ENCODE measurements around the gene HEATR5A.
"Not testable (repeated sequence)": the region's sequence is repeated elsewhere in the genome, so short reads cannot be mapped to it uniquely, and the experiment has no call there.

HEATR5A gene

GRCh38 chr14:31336646-31337045 lies 83.7 kb downstream of the HEATR5A start:
- DNase-seq, result no peak
- no peaks in the 10 kb centered on the region for H3K27me3 ChIP-seq (replicated peaks; ENCODE audit: control insufficient read depth, insufficient read depth, low read length, poor library complexity, severe bottlenecking)
- no peaks in the 10 kb centered on the region for H3K4me1 ChIP-seq (ENCODE audit: control insufficient read depth, insufficient read depth, low read length, poor library complexity, severe bottlenecking)
- H3K36me3 ChIP-seq (ENCODE audit: control insufficient read depth, insufficient read depth, low read length), result no peaks in the 10 kb centered on the region
- no peaks in the 10 kb centered on the region for H3K9me3 ChIP-seq (ENCODE audit: control insufficient read depth, low read length)
- H3K4me3 ChIP-seq (ENCODE audit: insufficient read depth, low read depth, low read length, poor library complexity, severe bottlenecking), result no peak overlapping the region
- H3K27ac ChIP-seq (ENCODE audit: insufficient read depth, low read length, poor library complexity, severe bottlenecking), result no peak overlapping the region

GRCh38 chr14:31331395-31331794 lies 89.0 kb downstream of the HEATR5A start:
- not testable (repeated sequence) for H3K27me3 ChIP-seq (replicated peaks; ENCODE audit: control insufficient read depth, insufficient read depth, low read length, poor library complexity, severe bottlenecking); DNase-seq; H3K27ac ChIP-seq (ENCODE audit: insufficient read depth, low read length, poor library complexity, severe bottlenecking); H3K36me3 ChIP-seq (ENCODE audit: control insufficient read depth, insufficient read depth, low read length); H3K9me3 ChIP-seq (ENCODE audit: control insufficient read depth, low read length); H3K4me1 ChIP-seq (ENCODE audit: control insufficient read depth, insufficient read depth, low read length, poor library complexity, severe bottlenecking); H3K4me3 ChIP-seq (ENCODE audit: insufficient read depth, low read depth, low read length, poor library complexity, severe bottlenecking)

- H3K36me3 ChIP-seq (ENCODE audit: control insufficient read depth, insufficient read depth, low read length); H3K4me1 ChIP-seq (ENCODE audit: control insufficient read depth, insufficient read depth, low read length, poor library complexity, severe bottlenecking); H3K4me3 ChIP-seq (ENCODE audit: insufficient read depth, low read depth, low read length, poor library complexity, severe bottlenecking); H3K9me3 ChIP-seq (ENCODE audit: control insufficient read depth, low read length); DNase-seq; H3K27me3 ChIP-seq (replicated peaks; ENCODE audit: control insufficient read depth, insufficient read depth, low read length, poor library complexity, severe bottlenecking); H3K27ac ChIP-seq (ENCODE audit: insufficient read depth, low read length, poor library complexity, severe bottlenecking): not testable (repeated sequence)
These were observed 90.4 kb downstream of the HEATR5A start for GRCh38 chr14:31329876-31330521.

GRCh38 chr14:31326111-31326510 lies 94.2 kb downstream of the HEATR5A start:
- no peak overlapping the region for H3K27ac ChIP-seq (ENCODE audit: insufficient read depth, low read length, poor library complexity, severe bottlenecking)
- no peaks in the 10 kb centered on the region for H3K36me3 ChIP-seq (ENCODE audit: control insufficient read depth, insufficient read depth, low read length)
- H3K27me3 ChIP-seq (replicated peaks; ENCODE audit: control insufficient read depth, insufficient read depth, low read length, poor library complexity, severe bottlenecking), result no peaks in the 10 kb centered on the region
- no peak overlapping the region for H3K4me3 ChIP-seq (ENCODE audit: insufficient read depth, low read depth, low read length, poor library complexity, severe bottlenecking)
- no peak for DNase-seq
- H3K4me1 ChIP-seq (ENCODE audit: control insufficient read depth, insufficient read depth, low read length, poor library complexity, severe bottlenecking), result no peaks in the 10 kb centered on the region
- H3K9me3 ChIP-seq (ENCODE audit: control insufficient read depth, low read length), result peaks cover 6% of the 10 kb centered on the region

- Histone ChIP-seq H3K27me3 (replicated peaks; ENCODE audit: control insufficient read depth, insufficient read depth, low read length, poor library complexity, severe bottlenecking) (no peaks in the 10 kb centered on the region), H3K27ac (ENCODE audit: insufficient read depth, low read length, poor library complexity, severe bottlenecking) (no peak overlapping the region), H3K9me3 (ENCODE audit: control insufficient read depth, low read length) (no peaks in the 10 kb centered on the region), H3K4me1 (ENCODE audit: control insufficient read depth, insufficient read depth, low read length, poor library complexity, severe bottlenecking) (no peaks in the 10 kb centered on the region), H3K4me3 (ENCODE audit: insufficient read depth, low read depth, low read length, poor library complexity, severe bottlenecking) (no peak overlapping the region), H3K36me3 (ENCODE audit: control insufficient read depth, insufficient read depth, low read length) (no peaks in the 10 kb centered on the region)
- DNase-seq, result no peak
These were observed 96.9 kb downstream of the HEATR5A start for GRCh38 chr14:31323419-31323818.

GRCh38 chr14:31320922-31321766 lies 99.2 kb downstream of the HEATR5A start:
- H3K4me1 ChIP-seq (ENCODE audit: control insufficient read depth, insufficient read depth, low read length, poor library complexity, severe bottlenecking), result no peaks in the 10 kb centered on the region
- no peaks in the 10 kb centered on the region for H3K27me3 ChIP-seq (replicated peaks; ENCODE audit: control insufficient read depth, insufficient read depth, low read length, poor library complexity, severe bottlenecking)
- H3K9me3 ChIP-seq (ENCODE audit: control insufficient read depth, low read length), result no peaks in the 10 kb centered on the region
- no peak overlapping the region for H3K4me3 ChIP-seq (ENCODE audit: insufficient read depth, low read depth, low read length, poor library complexity, severe bottlenecking)
- no peaks in the 10 kb centered on the region for H3K36me3 ChIP-seq (ENCODE audit: control insufficient read depth, insufficient read depth, low read length)
- no peak overlapping the region for H3K27ac ChIP-seq (ENCODE audit: insufficient read depth, low read length, poor library complexity, severe bottlenecking)
- DNase-seq, result no peak

- DNase-seq, result no peak
- Histone ChIP-seq H3K27me3 (replicated peaks; ENCODE audit: control insufficient read depth, insufficient read depth, low read length, poor library complexity, severe bottlenecking) (no peaks in the 10 kb centered on the region), H3K36me3 (ENCODE audit: control insufficient read depth, insufficient read depth, low read length) (no peaks in the 10 kb centered on the region)
These were observed 100.1 kb downstream of the HEATR5A start for GRCh38 chr14:31320216-31320615.

GRCh38 chr14:31319701-31320100 lies 100.6 kb downstream of the HEATR5A start:
- Histone ChIP-seq H3K27me3 (replicated peaks; ENCODE audit: control insufficient read depth, insufficient read depth, low read length, poor library complexity, severe bottlenecking) (no peaks in the 10 kb centered on the region), H3K36me3 (ENCODE audit: control insufficient read depth, insufficient read depth, low read length) (no peaks in the 10 kb centered on the region), H3K27ac (ENCODE audit: insufficient read depth, low read length, poor library complexity, severe bottlenecking) (no peak overlapping the region), H3K4me3 (ENCODE audit: insufficient read depth, low read depth, low read length, poor library complexity, severe bottlenecking) (no peak overlapping the region), H3K9me3 (ENCODE audit: control insufficient read depth, low read length) (no peaks in the 10 kb centered on the region), H3K4me1 (ENCODE audit: control insufficient read depth, insufficient read depth, low read length, poor library complexity, severe bottlenecking) (no peaks in the 10 kb centered on the region)
- DNase-seq, result no peak

More at GRCh38 chr14:31320216-31320615, 100.1 kb downstream of the HEATR5A start:
- Histone ChIP-seq H3K9me3 (ENCODE audit: control insufficient read depth, low read length) (no peaks in the 10 kb centered on the region), H3K4me1 (ENCODE audit: control insufficient read depth, insufficient read depth, low read length, poor library complexity, severe bottlenecking) (no peaks in the 10 kb centered on the region), H3K4me3 (ENCODE audit: insufficient read depth, low read depth, low read length, poor library complexity, severe bottlenecking) (no peak overlapping the region), H3K27ac (ENCODE audit: insufficient read depth, low read length, poor library complexity, severe bottlenecking) (no peak overlapping the region)

GRCh38 chr14:31312934-31313333 lies 107.4 kb downstream of the HEATR5A start:
- H3K36me3 ChIP-seq (ENCODE audit: control insufficient read depth, insufficient read depth, low read length), result no peaks in the 10 kb centered on the region
- no peak overlapping the region for H3K4me3 ChIP-seq (ENCODE audit: insufficient read depth, low read depth, low read length, poor library complexity, severe bottlenecking)
- H3K27ac ChIP-seq (ENCODE audit: insufficient read depth, low read length, poor library complexity, severe bottlenecking), result no peak overlapping the region
- no peaks in the 10 kb centered on the region for H3K4me1 ChIP-seq (ENCODE audit: control insufficient read depth, insufficient read depth, low read length, poor library complexity, severe bottlenecking)
- DNase-seq, result no peak
- no peaks in the 10 kb centered on the region for H3K27me3 ChIP-seq (replicated peaks; ENCODE audit: control insufficient read depth, insufficient read depth, low read length, poor library complexity, severe bottlenecking)
- no peaks in the 10 kb centered on the region for H3K9me3 ChIP-seq (ENCODE audit: control insufficient read depth, low read length)

- DNase-seq; H3K27ac ChIP-seq (ENCODE audit: insufficient read depth, low read length, poor library complexity, severe bottlenecking); H3K36me3 ChIP-seq (ENCODE audit: control insufficient read depth, insufficient read depth, low read length); H3K4me1 ChIP-seq (ENCODE audit: control insufficient read depth, insufficient read depth, low read length, poor library complexity, severe bottlenecking); H3K27me3 ChIP-seq (replicated peaks; ENCODE audit: control insufficient read depth, insufficient read depth, low read length, poor library complexity, severe bottlenecking); H3K9me3 ChIP-seq (ENCODE audit: control insufficient read depth, low read length); H3K4me3 ChIP-seq (ENCODE audit: insufficient read depth, low read depth, low read length, poor library complexity, severe bottlenecking): not testable (repeated sequence)
These were observed 108.0 kb downstream of the HEATR5A start for GRCh38 chr14:31312370-31312769.
